Adipose tissue (tissue), 3 donors: ENCODE data around the gene GRAMD4. TPM values are rescaled to one million over a fixed set of nuclear protein-coding genes. Genes with fewer than 3 reads are reported as not detected.
"Not testable (repeated sequence)": the region's sequence is repeated elsewhere in the genome, so short reads cannot be mapped to it uniquely, and the experiment has no call there.

Experiments
- H3K27ac ChIP-seq: one replicate; pipeline ENCODE4 v1.5.1; 2013; ENCODE audit warnings: low read depth, low read length
- whole genome bisulfite sequencing, 3 donors: extraction: QIAGEN DNeasy Blood & Tissue Kit; methylation state at CpG; one replicate each; pipeline ENCODE4 v1.1.7; 2013; 5-methylcytosine and 5-hydroxymethylcytosine counted together
- polyA plus RNA-seq, 3 donors: library from polyadenylated mRNA; stranded (reverse); fragments of 200-250 nt; gene quantifications; one replicate each; pipeline ENCODE4 v1.2.3, GENCODE V29; 2013
- donor health status: healthy with polysubstance abuse.
- donor health status: Bipolar disorder and iron deficiency.
- donor health status: healthy.

GRAMD4 gene
- polyA plus RNA-seq, 3 donors = 12.0 to 23.9 (median 12.1) TPM

DNA sequence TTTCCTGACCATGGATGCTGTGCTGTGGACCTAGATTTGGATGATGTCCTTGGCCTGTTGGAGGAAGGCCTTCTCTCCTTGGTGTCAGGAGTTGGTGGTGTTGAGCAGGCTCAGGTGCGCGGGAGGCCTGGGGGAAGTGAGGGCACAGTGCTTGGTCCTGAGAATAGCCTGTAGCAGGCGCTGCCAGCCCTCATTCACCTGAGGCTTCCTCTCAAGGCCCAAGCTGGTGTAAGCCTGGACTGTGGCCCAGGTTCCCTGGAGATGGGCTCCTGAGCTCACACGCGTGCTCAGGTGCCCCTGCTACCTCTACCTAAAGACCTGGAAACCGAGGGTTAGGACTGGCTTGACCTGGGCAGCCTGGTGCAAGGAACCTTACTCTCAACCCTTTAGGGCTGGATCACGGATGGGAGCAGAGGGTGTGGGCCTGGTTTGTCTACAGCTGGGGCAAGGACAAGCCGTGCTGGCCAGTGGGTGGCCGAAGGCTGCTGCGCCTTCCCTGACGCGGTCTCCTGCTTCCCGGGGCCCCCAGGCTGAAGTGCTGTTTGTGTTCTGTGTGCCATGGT lies 7.8 kb upstream of the GRAMD4 start:
- H3K27ac ChIP-seq = no peak overlapping the region
- 63 to 73% (median 67%) methylated on average over 13 of the region's 13 CpGs for WGBS, 3 donors

DNA sequence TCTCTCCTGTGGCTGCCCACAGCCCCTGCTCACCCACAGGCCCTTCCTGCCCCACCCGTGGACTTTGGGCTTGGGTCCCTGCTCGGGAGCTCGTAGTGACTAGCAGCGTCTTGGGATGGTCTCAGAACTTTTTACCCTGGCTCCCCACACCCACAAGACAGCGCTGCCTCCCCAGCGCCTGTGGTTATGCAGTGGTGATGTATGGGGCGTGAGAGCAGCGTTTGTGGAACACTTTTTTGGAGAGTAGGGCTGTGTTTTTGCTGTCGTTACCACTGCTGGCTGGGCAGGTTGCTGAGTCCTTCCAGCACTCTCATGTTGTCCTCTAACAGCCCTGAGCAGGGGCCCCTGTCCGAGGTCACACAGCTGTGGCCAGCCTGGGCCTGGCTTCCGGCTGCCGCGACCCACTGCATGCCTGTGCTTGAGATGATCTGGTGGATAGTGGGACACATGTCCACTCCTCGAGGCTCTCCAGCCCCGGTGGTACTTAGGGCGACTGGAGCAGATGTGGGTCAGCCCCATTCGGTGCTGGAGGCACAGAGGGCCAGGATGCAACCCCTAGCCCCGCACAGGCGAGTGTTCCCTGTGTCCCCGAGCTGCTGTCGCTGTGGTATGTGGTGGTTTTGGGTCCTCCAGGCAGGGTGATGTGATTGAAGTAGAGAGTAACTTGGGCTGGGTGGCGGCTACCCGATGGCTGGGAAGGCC lies 7.1 kb upstream of the GRAMD4 start:
- H3K27ac ChIP-seq = no peak overlapping the region
- WGBS, 3 donors = 44 to 68% (median 44%) methylated on average over 23 of the region's 23 CpGs

DNA sequence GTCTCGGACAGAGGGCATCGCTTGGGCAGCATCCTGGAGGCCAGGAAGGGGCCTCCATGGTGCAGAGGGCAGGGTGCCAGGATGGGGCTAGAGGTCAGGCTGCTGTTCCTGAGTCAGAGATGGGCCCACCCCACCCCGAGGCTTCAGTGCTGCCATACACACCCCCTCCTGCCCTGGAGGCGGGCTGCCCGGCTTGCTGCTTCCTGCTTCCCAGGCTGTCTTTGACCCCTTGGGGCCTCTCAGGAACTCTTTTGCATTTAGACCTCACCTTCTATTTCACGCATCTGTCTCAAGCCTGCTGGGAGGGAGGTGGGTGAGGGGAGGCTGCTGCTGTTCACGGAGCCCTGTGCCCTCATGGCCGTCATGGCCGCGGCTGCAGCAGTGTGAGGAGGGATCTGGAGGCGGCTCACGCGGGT lies 6.6 kb upstream of the GRAMD4 start:
- 48 to 60% (median 52%) methylated on average over 13 of the region's 13 CpGs for WGBS, 3 donors
- H3K27ac ChIP-seq = no peak overlapping the region

DNA sequence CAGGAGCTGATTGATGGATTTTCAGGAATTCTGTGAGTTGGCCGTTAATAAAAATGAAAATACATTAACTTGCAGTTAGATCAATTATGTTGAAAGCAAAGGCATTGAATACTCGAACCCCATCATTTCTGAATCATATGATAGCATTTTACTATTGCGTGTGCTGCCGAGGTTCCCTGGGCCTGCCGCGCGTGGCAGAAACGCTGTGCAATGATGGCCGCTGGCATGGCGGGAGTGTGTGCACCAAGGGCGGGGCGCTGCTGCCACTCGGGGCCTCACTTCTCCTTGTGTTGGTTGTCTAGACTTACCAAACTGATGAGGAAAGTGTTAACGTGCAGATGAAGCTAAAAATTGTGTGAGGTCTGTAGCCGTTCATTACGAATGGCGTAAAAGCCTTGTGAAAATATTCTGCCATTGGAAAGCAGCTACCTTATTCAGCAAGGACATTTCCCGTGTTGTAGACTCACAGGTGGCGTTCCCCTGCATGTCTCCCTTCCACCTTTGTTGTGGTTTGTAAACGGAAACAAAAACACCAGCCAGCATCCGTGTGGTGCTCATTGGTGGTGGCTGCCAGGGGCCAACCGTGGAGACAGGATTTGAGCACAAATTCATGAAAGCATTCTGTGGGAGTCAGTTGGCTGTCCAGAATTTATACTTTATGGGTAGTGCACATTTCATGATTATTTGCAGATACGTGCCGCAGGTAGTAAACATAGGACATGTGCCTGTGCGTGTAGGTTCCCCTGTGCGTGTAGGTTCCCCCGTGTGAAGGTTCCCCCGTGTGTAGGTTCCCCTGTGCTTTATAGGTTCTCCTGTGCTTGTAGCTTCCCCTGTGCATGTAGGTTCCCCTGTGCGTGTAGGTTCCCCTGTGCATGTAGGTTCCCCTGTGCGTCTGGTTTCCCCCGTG lies 5.9 kb upstream of the GRAMD4 start:
- no peak overlapping the region for H3K27ac ChIP-seq
- WGBS, 3 donors = 53 to 75% (median 62%) methylated on average over 31 of the region's 31 CpGs

DNA sequence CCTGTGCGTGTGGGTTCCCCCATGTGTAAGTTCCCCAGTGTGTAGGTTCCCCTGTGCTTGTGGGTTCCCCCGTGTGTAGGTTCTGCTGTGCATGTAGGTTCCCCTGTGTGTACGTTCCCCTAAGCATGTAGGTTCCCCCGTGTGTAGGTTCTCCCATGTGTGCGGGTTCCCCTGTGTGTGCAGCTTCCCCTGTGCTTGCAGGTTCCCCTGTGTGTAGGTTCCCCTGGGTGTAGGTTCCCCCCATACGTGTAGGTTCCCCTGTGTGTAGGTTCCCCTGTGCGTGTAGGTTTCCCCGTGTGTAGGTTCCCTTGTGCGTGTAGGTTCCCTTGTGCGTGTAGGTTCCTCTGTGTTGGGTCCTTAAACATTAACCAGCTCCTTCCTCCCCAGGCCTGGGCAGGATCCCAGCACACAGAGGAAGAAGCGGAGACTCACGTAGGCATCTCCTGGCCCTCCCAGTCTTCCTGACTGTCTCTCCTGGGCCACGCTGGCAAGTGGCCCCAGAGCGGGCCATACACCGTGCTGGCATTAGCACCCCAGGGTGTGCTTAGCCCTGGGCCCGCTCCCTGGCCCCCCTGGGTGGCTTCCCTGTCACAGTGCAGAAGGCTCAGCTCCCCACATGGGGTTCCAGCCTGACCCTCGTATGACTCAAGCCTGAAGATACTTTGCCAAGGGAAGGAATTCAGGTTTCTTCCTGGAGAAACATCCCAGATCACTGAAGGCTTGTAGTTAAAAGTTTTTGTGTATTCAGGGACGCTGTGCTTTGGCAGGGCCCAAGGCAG lies 2.8 kb upstream of the GRAMD4 start:
- H3K27ac ChIP-seq = no peak overlapping the region

DNA sequence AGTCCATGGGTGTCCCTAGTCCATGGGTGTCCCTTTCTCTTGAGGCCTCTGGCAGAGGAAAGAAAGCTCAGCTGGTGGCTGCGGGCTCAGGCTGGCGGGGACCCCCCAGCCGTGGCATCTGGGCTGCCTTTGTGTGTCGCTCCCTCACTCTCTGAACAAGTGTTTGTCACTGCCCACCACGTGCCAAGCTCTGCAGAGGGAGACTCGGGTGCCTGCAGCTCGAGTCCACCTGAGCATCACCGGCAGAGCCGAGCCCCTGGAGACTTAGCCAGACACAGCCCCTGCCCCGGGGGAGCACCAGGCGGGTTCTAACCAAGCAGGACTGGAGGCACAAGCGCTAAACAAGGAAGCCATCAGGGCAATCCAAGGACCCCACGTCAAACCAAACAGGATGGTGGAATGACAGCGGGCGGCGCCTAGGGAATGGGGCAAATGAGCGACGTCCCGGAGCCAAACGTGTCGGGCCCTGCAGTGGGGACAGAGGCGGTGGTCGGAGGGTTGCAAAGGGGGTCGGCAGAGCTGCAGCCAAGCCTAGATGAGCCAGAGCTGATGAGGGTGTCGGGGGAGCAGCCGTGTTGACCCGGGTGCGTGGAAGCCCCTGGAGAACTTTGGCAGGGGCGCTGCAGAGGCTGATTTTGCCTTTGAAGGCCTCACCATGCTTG lies 2.1 kb upstream of the GRAMD4 start:
- H3K27ac ChIP-seq = no peak overlapping the region
- WGBS, 3 donors = 87 to 90% (median 88%) methylated on average over 29 of the region's 29 CpGs

More for the DNA sequence above, 2.8 kb upstream of the GRAMD4 start:
- 58 to 75% (median 61%) methylated on average over 18 of the region's 18 CpGs for WGBS, 3 donors

DNA sequence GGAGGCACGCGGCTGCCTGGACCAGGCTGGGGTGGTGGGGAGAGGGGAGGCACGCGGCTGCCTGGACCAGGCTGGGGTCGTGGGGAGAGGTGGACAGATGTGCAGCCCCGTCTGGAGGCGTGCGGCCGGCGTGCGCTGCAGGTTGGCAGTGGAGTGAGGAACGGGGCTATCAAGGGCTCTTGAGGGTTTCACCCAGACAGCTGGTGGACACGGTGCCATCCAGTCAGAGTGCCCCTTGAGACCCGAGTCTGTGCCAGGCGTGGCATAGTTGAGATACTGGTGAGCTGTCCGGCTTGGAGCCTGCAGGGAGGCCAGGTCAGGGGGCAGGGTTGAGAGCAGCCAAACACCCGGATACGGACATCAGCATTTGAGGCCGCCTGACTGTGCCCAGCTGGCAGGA lies 1.5 kb upstream of the GRAMD4 start:
- 81 to 86% (median 85%) methylated on average over 19 of the region's 19 CpGs for WGBS, 3 donors
- no peak overlapping the region for H3K27ac ChIP-seq

GRCh38 chr22:46619240-46619829 lies 851 bp upstream of the GRAMD4 start:
- 64 to 88% (median 76%) methylated on average over 10 of the region's 10 CpGs for WGBS, 3 donors
- H3K27ac ChIP-seq = no peak overlapping the region

DNA sequence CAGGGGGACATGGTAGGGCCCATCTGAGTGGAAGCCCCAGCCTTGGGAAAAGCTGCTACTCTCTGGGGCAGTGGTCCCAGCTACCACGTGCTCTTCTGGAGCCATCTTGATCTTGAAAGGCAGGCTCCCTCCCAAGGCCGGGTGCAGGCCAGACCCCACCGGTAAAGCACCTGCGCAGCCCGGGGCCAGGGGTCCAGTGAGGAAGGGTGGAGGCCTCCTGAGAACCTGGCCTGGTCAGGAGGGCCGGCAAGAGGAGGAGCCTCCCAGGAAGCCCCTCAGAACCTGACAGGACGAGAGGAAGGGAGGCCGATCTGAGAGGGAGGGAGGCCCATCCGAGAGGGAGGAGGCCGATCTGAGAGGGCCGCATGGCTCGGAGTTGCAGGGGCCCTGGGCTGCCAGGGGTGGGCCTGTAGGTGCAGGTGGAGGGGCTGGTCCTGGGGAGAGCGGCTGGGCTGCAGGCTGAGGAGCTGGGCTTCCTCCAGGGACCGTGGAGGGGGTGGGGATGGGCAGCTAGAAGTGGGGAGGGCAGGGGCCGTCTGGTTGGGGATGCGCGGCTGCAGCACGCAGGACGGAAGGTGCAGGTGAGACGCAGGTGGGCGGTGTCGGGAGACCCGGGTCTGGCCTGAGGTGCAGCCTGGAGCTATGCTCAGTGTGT lies 529 bp downstream of the GRAMD4 start:
- no peak overlapping the region for H3K27ac ChIP-seq
- WGBS, 3 donors = 86 to 92% (median 92%) methylated on average over 23 of the region's 23 CpGs

DNA sequence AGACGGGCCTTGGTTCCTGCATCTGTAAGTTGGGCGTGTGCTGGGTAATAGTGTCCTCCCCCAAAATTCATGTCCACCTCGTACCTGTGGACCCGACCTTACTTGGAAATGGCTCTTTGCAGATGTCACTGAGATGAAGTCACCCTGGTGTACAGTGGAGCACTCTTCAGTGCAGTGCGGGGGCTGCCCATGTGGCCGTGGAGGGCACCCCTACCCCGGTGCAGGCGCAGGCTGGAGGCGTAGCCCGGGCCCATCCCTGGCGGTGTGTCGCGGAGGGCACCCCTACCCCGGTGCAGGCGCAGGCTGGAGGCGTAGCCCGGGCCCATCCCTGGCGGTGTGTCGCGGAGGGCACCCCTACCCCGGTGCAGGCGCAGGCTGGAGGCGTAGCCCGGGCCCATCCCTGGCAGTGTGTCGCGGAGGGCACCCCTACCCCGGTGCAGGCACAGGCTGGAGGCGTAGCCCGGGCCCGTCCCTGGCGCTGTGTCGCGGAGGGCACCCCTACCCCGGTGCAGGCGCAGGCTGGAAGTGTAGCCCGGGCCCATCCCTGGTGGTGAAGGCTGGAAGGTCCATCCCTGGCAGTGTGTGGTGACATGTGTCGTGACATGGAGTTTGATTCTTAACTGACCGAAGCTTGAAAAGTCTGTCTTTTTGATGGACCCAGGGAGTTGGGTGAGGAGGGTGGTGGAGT lies 1.2 kb downstream of the GRAMD4 start:
- H3K27ac ChIP-seq = not testable (repeated sequence)

DNA sequence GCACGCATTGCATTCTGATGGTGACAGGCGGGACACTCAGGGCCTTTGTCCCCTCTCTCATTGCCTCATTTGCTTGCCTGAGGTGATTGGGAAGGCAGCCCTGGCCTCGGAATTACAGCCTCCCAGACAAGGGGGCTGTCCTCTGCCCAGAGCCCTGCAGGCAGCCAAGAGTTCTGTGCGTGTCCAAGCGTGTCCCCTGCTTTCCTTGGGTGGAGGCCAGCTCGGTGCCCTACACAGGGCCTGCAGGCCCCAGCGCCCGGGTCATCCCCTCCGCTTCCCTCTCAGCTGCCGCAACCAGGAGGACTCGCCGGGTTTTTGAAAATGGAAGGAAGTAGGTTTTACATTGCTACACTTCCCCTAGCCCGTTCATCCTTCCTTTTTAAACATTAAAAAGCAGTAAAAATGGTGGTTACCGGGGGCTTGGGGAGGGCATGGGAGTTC lies 1.9 kb downstream of the GRAMD4 start:
- H3K27ac ChIP-seq = no peak overlapping the region
- 40 to 82% (median 57%) methylated on average over 14 of the region's 14 CpGs for WGBS, 3 donors

More for the DNA sequence above, 1.2 kb downstream of the GRAMD4 start:
- WGBS, 3 donors = 91 to 95% (median 92%) methylated on average over 20 to 32 of the region's 38 CpGs

DNA sequence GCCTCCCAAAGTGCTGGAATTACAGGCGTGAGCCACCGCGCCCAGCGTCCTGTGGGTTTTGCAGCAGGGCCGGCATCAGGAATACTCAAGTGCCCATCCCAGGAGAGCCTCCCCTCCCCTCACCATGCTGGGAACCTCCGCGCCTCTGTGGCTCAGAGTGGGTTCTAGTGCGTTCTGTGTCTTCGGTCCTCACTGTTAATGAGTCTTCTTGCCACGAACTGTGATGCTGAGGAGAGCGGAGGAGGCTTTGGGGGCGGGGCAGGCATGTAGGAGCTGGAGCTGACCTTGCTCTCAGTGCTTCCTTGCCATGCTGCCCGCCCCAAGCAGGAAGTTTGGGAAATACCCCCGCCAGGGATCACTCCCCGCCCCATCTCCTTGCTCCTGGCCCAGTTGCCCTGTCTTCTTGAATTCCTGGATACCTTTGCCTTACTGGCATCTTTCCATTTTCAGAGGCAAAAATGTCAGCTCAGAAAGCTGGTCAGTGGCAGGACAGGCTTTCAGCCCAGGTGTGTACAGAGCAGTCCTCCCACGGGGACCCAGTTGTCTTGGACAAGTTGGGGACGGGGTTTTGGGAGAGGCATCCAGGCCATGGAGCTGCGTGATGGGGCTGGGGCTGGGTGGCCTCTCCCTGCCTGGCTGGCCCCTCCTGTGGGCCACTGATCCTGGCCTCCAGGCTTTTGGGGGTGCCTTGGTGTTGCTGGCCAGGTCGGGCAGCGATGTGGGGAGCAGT lies 5.1 kb downstream of the GRAMD4 start:
- 87 to 91% (median 88%) methylated on average over 17 to 20 of the region's 20 CpGs for WGBS, 3 donors
- H3K27ac ChIP-seq = no peak overlapping the region

GRCh38 chr22:46625843-46626349 lies 5.7 kb downstream of the GRAMD4 start:
- H3K27ac ChIP-seq = no peak overlapping the region
- WGBS, 3 donors = 79 to 94% (median 82%) methylated on average over 21 of the region's 21 CpGs

DNA sequence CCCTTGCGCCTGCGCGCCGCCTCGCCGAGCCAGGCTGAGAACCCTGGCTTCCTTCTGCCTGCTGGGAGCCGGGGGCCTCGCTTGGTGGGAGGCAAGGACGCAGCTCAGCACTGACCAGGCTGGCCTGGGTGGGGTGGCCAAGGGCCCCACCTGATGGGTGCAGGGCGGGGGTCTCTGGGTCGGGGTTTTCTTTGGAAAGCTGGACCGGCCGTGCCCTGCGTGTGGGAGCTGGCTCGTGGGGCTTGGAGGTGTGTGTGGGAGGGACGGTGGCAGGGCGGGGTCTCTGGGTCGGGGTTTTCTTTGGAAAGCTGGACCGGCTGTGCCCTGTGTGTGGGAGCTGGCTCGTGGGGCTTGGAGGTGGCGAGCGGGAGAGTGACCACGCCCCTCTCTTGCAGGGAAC lies 6.2 kb downstream of the GRAMD4 start:
- no peak overlapping the region for H3K27ac ChIP-seq
- 87 to 96% (median 91%) methylated on average over 23 of the region's 23 CpGs for WGBS, 3 donors

- 92 to 95% (median 94%) methylated on average over 38 to 39 of the region's 39 CpGs for WGBS, 3 donors
- H3K27ac ChIP-seq = no peak overlapping the region
Measured at GRCh38 chr22:46626911-46627805, 7.0 kb downstream of the GRAMD4 start.
